GM21576 (cell line): Measurements from ENCODE around the gene NUDT19.
"Not testable (repeated sequence)": the region's sequence is repeated elsewhere in the genome, so short reads cannot be mapped to it uniquely, and the experiment has no call there.

Experiments used
- ATAC-seq: cut with Tn5 transposase; IDR thresholded peaks from one replicate; pipeline ENCODE4 v1.9.1; 2021; ENCODE audit warnings: mild to moderate bottlenecking, moderate library complexity; ENCODE audit not compliant: unreplicated experiment

NUDT19 gene

DNA sequence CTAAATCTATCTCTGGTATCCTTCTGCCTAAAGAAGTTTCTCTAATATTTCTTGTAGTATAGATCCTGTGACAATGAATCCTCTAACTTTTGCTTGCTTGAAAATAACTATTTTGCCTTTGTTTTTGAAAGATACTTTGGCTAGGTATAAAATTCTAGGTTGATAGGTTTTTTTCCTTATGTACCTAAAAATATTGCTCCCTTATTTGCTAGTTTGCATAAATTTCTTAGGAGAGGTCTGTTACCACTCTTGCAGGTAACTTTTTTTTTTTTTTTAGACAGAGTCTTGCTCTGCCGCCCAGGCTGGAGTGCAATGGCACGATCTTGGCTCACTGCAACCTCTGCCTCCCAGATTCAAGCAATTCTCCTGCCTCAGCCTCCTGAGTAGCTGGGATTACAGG, 12.4 kb downstream of the NUDT19 start:
- ATAC-seq, result not testable (repeated sequence)

DNA sequence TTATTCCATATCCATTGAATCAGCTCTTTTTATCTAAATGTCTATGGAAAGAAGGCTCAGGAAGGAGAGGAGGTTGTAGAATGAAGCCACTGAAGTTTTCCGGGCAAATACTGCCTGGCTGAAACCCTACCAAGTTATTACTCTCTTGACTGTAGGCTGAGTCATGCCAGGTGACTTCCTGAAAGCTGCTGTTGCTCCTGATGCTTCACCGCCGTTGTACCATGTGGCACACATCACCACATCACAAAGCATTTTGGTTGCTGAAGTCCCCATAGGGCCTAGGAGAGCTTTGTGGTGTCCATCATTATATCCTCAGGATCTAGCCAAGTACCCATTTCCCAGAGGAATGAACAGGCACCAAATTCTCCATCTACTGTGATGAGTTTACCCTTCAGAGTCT, 16.8 kb downstream of the NUDT19 start:
- ATAC-seq, result no peak

DNA sequence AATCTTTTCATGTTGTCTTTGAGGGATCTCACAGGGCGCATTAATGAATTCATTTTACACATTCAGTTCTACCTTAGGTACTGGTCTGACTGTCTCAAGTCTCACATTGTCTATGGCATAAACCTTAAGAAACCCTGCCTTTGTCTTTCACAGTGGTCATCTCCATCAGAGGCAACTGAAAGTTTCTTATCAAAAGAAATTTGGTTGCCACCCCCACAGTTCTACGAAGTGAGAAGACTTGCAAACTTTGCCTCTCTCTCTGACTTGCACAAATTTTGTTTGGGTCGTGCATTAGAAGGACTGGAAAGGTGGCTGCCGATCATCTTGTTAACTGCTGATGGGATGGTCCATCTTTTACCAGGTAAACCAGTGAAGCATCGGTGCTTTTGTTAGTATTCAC, 17.4 kb downstream of the NUDT19 start:
- ATAC-seq, result no peak

DNA sequence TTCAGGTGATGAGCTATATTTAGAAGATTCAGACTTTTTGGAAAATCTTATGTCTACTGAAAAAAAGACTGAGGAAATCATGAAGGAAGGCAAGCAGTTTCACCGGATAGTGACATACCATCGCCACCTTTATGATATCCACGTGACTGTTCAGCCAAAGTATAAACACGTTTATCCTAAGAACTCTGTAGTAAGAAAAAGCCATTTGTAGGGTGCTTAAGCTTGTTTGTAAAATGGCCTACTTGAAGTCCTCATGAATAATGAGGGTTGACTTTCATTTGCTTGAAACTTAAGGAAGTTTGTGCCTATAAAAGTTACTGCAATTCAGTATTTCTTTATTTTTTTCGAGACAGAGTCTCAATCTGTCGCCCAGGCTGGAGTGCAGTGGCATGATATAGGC, 20.1 kb downstream of the NUDT19 start:
- ATAC-seq, result no peak

DNA sequence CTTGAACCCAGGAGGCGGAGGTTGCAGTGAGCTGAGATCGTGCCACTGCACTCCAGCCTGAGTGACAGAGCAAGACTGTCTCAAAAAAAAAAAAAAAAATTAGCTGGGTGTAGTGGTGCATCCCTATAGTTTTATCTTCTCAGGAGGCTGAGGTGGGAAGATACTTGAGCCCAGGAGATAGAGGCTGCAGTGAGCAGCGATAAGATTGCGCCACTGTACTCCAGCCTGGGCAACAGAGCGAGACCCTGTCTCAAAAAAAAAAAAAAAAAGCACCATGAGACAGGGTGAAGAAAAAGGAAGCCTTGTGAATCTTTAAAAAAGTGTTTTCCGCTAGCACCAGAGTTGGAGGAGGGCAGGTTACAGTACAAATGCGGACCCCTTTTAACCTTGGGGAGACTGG, 24.6 kb downstream of the NUDT19 start:
- ATAC-seq, result not testable (repeated sequence)

DNA sequence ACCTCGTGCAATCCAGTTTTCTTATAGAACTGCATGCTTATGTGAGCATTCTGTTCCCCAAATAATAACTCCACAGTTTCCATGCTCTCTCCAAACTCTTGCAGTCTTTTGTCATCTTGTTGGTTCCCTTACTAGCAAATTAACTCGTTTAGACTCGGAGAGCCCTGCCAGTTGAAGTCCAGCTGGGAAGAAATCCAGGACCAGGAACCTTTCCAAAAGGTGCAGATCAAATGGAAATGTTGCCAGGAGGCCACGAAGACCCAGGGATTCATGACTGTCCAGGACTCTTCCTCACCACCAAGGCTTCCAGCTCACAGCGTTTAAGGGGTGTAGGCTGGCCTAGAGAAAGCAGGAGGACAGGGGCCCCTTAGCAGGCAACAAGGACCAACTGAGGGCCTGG, 25.9 kb downstream of the NUDT19 start:
- ATAC-seq, result no peak

DNA sequence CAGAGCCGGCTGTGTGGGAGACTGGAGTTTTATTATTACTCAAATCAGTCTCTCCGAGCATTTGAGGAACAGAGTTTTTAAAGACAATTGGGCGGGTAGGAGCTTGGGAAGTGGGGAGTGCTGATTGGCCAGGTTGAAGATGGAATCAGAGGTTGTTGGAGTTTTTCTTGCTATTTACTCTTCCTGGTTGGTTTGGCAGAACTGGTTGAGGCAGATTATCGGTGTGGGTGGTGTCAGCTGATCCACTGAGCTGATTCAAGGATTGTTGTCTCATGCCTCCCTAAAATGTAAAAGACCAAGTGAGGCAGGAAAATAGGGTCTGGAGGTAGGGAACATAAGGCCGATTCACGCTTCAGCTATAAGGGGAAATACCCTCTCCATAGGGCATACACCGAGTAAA, 26.7 kb downstream of the NUDT19 start:
- ATAC-seq, result no peak

DNA sequence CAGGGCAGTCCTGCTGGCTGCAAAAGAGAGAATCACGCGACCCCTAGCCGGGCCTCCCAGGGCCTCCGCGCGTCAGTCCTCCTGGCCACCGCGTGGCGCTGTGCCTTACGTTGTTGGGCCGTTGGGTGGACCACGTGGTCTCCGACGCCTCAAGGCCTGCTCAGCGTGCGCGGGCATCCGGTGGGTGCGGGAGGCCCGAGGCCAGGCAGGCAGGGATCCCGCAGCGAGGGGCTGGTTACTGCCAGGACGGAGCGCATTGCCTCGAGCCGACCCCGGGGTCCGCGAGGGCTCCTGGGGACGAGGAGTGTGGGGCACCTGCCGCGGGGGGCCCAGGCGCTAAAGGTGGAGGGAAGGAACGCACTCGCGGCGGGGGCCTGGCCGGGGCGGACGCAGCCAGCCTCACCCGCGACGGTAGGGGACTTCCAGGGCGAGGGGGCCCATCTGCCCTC, 28.0 kb downstream of the NUDT19 start, which contains the start of gene TDRD12:
Gene TDRD12 (plus strand): TSS at position 157 of the 449 bp plus-strand sequence. CDS start 306 bp downstream, outside the sequence.
- ATAC-seq, result no peak

DNA sequence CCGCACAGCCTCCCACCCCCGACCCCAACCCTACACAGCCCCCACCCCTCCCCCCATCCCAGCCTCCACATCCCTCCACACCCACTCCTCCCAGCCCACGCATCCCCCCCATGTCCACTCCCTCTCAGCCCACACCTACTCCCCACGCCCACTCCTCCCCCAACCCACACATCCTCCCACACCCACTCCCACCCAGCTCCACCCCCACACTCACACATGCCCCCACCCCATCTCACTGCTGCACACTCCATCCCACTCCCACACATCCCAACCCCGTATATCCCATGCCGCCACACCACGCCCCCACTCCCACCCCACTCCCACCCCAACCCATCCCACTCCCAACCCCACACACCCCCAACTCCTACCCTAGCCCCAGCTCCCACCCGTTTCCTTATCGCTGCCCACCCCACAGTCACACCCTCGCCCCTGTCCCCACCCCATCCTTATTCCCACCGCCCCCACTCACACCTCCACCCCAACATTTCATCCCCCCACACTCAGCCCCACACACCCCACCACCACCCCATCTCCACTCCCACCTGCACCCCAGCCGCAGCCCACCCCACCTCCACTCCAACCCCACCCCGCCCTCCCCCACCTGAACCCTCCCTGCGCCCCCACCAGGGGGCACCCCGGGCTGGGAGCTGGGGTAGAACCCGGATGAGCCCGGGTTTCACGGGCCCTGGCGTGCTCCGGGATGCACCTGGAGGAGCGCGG, 28.8 kb downstream of the NUDT19 start:
- ATAC-seq, result no peak

DNA sequence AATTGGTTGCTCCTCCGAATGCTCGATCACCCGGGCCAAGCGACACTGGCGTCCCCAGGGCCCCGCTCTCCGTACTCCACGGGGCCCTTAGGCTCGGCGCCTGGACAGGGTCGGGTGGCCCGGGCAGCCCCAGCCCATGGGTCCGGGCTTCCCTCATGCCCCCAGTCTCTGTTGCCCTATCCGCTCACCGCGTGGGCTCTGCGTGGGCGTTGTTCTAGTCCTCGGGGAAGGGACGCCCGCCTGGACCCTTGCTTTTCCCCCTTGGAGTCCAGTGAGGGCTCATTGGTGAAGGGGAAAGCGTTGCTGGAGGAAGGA, 29.3 kb downstream of the NUDT19 start:
- no peak for ATAC-seq

DNA sequence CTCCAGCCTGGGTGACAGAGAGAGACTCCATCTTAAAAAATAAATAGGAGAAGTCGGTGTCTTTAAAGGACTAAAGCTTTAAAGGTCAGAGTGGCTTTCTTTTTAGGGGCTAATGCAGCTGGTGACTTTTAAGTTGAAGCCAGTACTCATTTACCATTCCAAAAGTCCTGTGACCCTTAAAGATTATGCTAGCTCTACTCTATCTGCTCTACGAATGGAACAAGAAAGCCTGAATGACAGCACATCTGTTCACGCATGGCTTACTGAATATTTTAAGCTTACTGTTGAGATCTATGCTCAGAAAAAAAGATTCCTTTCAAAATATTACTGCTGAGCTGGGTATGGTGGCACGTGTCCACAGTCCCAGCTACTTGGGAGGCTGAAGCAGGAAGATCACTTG, 44.3 kb downstream of the NUDT19 start:
- ATAC-seq, result no peak

DNA sequence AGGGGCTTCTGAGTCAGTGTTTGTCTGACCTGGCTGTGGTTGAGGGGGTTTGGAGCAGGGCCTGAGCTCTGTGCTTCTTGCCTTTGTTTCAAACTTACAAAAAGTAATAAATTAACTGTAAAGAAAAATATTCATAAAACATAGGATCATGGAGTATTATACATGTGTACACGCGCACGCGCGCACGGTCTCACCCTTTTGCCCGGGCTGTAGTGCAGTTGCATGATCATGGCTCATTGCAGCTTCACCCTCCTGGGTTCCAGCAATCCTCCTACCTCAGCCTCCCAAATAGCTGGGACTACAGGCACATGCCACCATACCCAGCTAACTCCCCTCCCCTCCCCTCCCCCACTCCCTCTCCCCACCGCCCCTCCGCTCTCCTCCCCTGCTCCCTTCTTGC, 51.4 kb downstream of the NUDT19 start:
- no peak for ATAC-seq

DNA sequence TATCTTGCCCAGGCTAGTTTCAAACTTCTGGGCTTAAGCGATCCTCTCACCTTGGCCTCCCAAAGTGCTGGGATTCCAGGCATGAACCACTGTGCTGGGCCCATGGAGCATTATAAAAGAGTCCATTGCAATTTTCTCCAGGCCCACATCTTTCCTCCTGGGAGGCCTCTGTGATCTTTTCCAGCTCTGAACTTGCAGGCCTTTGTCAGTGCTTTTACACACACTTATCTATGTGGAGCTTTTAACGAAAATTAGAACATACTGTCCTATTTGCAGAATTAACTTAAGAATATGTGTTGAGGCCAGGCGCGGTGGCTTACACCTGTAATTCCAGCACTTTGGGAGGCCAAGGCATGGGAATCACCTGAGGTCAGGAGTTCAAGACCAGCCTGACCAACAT, 51.8 kb downstream of the NUDT19 start:
- ATAC-seq, result no peak

DNA sequence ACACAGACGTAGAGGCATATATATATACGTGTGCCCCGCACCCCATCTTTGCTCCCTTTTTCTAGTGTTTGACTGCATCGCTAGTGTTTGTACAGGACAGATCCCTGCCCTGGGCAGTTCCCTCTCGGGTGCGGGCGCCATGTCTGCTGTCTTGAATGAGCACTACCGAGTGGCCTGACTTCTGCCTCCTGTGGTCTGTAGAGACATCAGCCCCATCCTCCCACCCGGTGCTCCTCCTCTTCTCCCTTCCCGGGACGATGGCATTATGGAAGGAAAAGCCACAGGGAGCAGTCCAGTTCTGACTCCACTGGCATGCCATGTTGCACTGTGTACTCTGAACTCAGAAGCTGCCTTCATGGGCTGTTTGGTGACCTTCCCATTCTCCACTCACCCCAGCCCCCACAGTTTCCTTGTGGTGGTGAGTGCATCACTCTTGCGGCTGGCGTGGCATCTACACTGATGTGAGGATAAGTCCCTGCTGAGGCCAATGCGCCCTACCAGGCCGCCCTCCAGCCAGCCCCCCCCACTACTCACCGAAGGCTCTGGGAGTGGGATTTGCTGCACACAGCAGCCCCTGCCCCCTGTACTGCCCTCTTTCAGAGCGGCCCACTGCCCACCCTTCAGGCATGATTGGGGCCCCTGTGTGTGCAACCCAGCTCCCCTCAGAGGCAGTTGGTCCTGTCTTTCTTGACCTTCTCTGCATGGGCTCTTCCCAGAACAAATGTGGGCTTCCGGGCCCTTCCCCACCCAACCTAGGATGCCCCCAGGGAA, 53.1 kb downstream of the NUDT19 start:
- no peak for ATAC-seq

DNA sequence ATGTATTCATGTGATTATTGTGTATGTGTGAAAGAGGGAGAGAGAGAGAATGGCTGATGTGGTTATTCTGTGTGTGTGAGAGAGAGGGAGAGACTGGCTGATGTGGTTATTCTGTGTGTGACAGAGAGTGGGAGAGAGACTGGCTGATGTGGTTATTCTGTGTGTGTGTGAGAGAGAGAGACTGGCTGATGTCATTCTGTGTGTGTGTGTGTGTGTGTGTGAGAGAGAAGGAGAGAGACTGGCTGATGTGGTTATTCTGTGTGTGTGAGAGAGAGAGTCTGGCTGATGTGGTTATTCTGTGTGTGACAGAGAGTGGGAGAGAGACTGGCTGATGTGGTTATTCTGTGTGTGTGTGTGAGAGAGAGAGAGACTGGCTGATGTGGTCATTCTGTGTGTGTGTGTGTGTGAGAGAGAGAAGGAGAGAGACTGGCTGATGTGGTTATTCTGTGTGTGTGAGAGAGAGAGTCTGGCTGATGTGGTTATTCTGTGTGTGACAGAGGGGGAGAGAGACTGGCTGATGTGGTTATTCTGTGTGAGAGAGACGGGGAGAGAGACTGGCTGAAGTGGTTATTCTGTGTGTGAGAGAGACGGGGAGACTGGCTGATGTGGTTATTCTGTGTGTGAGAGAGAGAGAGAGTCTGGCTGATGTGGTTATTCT, 54.1 kb downstream of the NUDT19 start:
- not testable (repeated sequence) for ATAC-seq

DNA sequence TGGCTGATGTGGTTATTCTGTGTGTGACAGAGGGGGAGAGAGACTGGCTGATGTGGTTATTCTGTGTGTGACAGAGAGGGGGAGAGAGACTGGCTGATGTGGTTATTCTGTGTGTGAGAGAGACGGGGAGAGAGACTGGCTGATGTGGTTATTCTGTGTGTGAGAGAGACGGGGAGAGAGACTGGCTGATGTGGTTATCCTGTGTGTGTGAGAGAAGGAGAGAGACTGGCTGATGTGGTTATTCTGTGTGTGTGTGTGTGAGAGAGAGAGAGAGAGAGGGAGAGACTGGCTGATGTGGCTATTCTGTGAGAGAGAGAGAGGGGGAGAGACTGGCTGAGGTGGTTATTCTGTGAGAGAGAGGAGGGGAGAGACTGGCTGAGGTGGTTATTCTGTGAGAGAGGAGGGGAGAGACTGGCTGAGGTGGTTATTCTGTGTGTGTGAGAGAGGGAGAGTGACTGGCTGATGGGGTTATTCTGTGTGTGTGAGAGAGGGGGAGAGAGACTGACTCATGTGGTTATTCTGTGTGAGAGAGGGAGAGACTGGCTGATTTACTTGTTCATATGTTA, 55.1 kb downstream of the NUDT19 start:
- ATAC-seq, result not testable (repeated sequence)

DNA sequence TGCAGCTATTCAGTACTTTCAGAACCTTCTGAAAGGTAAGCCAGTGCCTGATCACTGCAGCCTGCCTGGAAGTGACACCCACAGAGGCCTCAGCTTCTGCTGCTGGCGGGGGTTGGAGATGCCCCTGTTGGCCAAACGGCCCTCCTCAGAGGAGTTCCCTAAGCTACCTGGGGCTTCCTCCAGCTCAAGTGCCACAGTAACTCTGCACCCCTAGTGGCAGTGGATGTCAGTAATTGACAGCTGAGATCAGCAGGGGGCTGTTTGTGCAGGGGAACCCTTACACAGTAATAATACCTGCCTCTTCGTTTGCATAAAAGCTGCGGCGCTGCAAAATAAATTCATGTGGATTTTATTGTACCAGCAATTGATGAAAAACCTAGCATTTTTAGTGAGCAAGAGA, 56.9 kb downstream of the NUDT19 start:
- no peak for ATAC-seq

DNA sequence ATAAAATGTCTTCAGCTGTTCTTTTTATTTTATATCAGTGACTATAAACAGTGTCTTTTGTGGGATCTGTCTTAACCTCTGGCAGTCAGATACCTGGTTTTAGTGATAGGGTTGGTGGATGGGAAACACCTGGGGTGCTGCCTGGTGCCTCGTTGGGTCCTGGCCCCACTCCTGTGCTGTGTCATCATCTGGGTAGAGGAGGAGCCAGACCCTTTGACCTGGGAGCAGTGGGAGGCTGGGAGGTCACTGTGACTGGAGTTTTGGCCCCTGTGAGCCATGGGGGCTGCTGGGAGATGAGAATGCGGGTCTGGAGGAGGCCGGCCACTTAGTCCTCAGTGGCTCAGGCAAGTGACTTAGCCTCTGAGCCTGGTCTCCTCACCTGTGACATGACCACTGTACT, 57.3 kb downstream of the NUDT19 start:
- ATAC-seq, result no peak

DNA sequence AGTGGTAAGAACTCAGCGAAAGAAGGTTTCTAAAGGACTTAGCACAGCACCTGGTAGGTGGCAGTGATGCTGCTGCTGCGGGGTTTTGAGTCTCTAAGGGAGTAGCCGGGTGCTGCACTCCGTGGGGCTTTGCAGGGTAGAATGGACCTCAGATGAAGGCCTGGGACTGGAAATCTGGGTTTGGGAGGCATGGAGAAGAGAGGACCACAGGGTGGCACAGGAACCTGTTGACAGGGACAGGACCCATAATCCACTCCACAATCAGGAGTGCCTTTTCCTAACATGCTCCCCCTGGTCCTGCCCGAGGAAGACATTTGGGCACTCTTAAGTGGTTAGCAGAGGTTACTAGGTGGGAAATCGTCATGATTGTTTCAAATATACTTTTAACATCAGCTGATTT, 57.7 kb downstream of the NUDT19 start:
- no peak for ATAC-seq

DNA sequence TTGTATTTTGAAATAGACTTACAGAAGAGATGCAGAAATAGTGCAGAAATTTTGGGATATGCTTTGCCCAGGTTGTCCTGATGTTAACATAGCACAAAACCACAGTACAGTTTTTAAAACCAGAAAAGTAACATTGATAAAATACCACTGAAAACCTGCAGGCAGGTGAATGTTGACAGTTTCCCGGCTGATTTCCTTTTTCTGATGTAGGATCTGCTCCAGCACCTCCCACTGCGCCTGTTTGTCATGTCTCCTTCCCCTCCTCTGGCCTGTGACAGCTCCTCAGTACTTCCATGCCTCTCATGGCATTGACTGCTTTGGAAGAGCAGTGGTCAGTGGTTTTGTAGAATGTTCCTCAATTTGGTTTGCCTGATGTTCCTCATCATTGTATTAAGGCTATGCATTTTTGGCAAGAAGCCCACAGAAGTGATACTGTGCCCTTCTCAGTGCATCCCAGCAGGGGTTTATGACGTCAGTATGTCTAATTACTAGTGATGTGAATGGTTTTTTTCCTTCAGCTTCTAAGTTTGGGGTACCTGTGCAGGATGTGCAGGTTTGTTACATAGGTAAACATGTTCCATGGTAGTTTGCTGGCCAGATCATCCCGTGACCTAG, 58.9 kb downstream of the NUDT19 start:
- no peak for ATAC-seq

DNA sequence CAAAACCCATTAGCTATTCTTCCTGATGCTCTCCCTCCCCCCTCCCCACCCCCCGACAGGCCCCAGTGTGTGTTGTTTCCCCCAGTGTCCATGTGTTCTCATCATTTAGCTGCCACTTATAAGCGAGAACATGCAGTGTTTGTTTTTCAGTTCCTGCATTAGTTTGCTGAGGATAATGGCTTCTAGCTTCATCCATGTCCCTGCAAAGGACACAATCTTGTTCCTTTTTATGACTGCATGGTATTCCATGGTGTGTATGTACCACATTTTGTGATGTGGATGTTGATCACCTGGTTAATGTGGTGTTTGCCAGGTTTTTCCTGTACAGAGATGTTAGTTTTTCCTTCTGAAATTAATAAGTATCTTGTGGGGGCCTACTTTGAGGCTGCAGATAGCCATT, 59.4 kb downstream of the NUDT19 start:
- ATAC-seq, result no peak
